Measurements from ENCODE around the gene XRN2. TPM values are rescaled to one million over a fixed set of nuclear protein-coding genes. Genes with fewer than 3 reads are reported as not detected.

Gene XRN2
- polyA plus RNA-seq, 1 donor from 2014 or later: 142 TPM

DNA sequence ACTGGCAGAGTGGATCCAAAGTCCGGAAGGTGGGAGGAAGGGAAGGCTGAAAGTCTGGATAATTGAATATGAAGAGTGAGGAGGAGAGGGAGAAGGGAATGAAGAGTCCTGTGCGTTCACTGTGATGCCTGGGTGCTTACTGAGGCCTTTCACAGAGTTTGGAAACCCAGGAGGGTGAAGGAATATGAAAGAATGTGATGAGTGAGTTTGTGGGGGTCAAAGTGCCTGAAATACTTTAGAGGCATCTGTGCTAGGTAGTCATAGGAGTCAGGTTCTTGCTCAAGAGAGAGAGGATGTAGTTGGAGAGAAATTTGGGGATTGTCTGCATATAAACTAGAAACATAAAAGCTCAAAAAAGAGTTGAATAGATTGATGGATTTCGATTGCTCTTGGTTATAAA lies 73.5 kb downstream of the XRN2 start:
- no peaks in the 10 kb centered on the region for H3K9me2 ChIP-seq (ENCODE audit: insufficient read depth, low read length)
- H3K9me3 ChIP-seq (ENCODE audit: low read length): no peaks in the 10 kb centered on the region
- H2AFZ ChIP-seq (ENCODE audit: low read depth, low read length): no peak overlapping the region
- TF ChIP-seq SMC3 (conservative IDR thresholded peaks at IDR 0.05; ENCODE audit: poor library complexity) (no peak), TAF1 (IDR thresholded peaks at IDR 0.05; ENCODE audit: low read depth) (no peak), REST (IDR thresholded peaks at IDR 0.05; ENCODE audit: borderline replicate concordance) (no peak), MXI1 (conservative IDR thresholded peaks at IDR 0.05; ENCODE audit: poor library complexity, severe bottlenecking) (no peak)
- H3K4me3 ChIP-seq (ENCODE audit: low read length): no peak overlapping the region
- no peaks in the 10 kb centered on the region for H4K20me1 ChIP-seq (ENCODE audit: insufficient read depth)
- no peak overlapping the region for H3K4me2 ChIP-seq (ENCODE audit: low read length)
- no peaks in the 10 kb centered on the region for H3F3A ChIP-seq (ENCODE audit: insufficient read depth, low read length, poor library complexity, severe bottlenecking)
- no peaks in the 10 kb centered on the region for H3K27me3 ChIP-seq (ENCODE audit: insufficient read depth, low read depth, low read length)
- no peaks in the 10 kb centered on the region for H3K36me3 ChIP-seq (ENCODE audit: insufficient read depth, low read length)
- no peak overlapping the region for H3K27ac ChIP-seq (ENCODE audit: low read length)
- H3K79me2 ChIP-seq (replicated peaks; ENCODE audit: insufficient read depth, low read length): peaks cover 18% of the 10 kb centered on the region
- no peak overlapping the region for H3K9ac ChIP-seq (ENCODE audit: low read length)

- peaks cover 18% of the 10 kb centered on the region for H3K79me2 ChIP-seq (replicated peaks; ENCODE audit: insufficient read depth, low read length)
- no peak overlapping the region for H3K4me2 ChIP-seq (ENCODE audit: low read length)
- H3K27me3 ChIP-seq (ENCODE audit: insufficient read depth, low read depth, low read length): no peaks in the 10 kb centered on the region
- H3K9me2 ChIP-seq (ENCODE audit: insufficient read depth, low read length): no peaks in the 10 kb centered on the region
- H3K9me3 ChIP-seq (ENCODE audit: low read length): no peaks in the 10 kb centered on the region
- no peaks in the 10 kb centered on the region for H4K20me1 ChIP-seq (ENCODE audit: insufficient read depth)
- no peak overlapping the region for H3K27ac ChIP-seq (ENCODE audit: low read length)
- H3K36me3 ChIP-seq (ENCODE audit: insufficient read depth, low read length): no peaks in the 10 kb centered on the region
- H3K4me3 ChIP-seq (ENCODE audit: low read length): no peak overlapping the region
- TF ChIP-seq RAD21 (conservative IDR thresholded peaks at IDR 0.05): no peak
- TF ChIP-seq POLR2AphosphoS5 (IDR thresholded peaks at IDR 0.05): no peak
- no peak overlapping the region for H3K9ac ChIP-seq (ENCODE audit: low read length)
- no peak overlapping the region for H2AFZ ChIP-seq (ENCODE audit: low read depth, low read length)
- no peaks in the 10 kb centered on the region for H3F3A ChIP-seq (ENCODE audit: insufficient read depth, low read length, poor library complexity, severe bottlenecking)
These were observed 74.6 kb downstream of the XRN2 start for GRCh38 chr20:21377701-21378100.

GRCh38 chr20:21378259-21378658 lies 75.1 kb downstream of the XRN2 start:
- Histone ChIP-seq H3K9me3 (ENCODE audit: low read length) (no peaks in the 10 kb centered on the region), H2AFZ (ENCODE audit: low read depth, low read length) (no peak overlapping the region), H3K9ac (ENCODE audit: low read length) (no peak overlapping the region), H3K36me3 (ENCODE audit: insufficient read depth, low read length) (no peaks in the 10 kb centered on the region), H3K9me2 (ENCODE audit: insufficient read depth, low read length) (no peaks in the 10 kb centered on the region), H3F3A (ENCODE audit: insufficient read depth, low read length, poor library complexity, severe bottlenecking) (no peaks in the 10 kb centered on the region), H3K79me2 (replicated peaks; ENCODE audit: insufficient read depth, low read length) (peaks cover 18% of the 10 kb centered on the region), H3K4me2 (ENCODE audit: low read length) (no peak overlapping the region), H3K4me3 (ENCODE audit: low read length) (no peak overlapping the region), H4K20me1 (ENCODE audit: insufficient read depth) (no peaks in the 10 kb centered on the region), H3K27ac (ENCODE audit: low read length) (no peak overlapping the region), H3K27me3 (ENCODE audit: insufficient read depth, low read depth, low read length) (no peaks in the 10 kb centered on the region)
- TF ChIP-seq SMC3 (conservative IDR thresholded peaks at IDR 0.05; ENCODE audit: poor library complexity): no peak

GRCh38 chr20:21380711-21381110 lies 77.6 kb downstream of the XRN2 start:
- Histone ChIP-seq H3K36me3 (ENCODE audit: insufficient read depth, low read length) (no peaks in the 10 kb centered on the region), H4K20me1 (ENCODE audit: insufficient read depth) (no peaks in the 10 kb centered on the region), H3K9ac (ENCODE audit: low read length) (no peak overlapping the region), H3K79me2 (replicated peaks; ENCODE audit: insufficient read depth, low read length) (peaks cover 4% of the 10 kb centered on the region), H3K9me3 (ENCODE audit: low read length) (no peaks in the 10 kb centered on the region), H3K4me3 (ENCODE audit: low read length) (no peak overlapping the region), H3K27ac (ENCODE audit: low read length) (no peak overlapping the region), H3K4me2 (ENCODE audit: low read length) (no peak overlapping the region), H3K9me2 (ENCODE audit: insufficient read depth, low read length) (no peaks in the 10 kb centered on the region), H2AFZ (ENCODE audit: low read depth, low read length) (no peak overlapping the region), H3K27me3 (ENCODE audit: insufficient read depth, low read depth, low read length) (no peaks in the 10 kb centered on the region), H3F3A (ENCODE audit: insufficient read depth, low read length, poor library complexity, severe bottlenecking) (no peaks in the 10 kb centered on the region)
- no peak for TF ChIP-seq EP300 (conservative IDR thresholded peaks at IDR 0.05; ENCODE audit: poor library complexity, severe bottlenecking)
- no peak for TF ChIP-seq MXI1 (conservative IDR thresholded peaks at IDR 0.05; ENCODE audit: poor library complexity, severe bottlenecking)
- TF ChIP-seq RAD21 (conservative IDR thresholded peaks at IDR 0.05): no peak
- TF ChIP-seq EZH2 (IDR thresholded peaks at IDR 0.05; ENCODE audit: borderline replicate concordance, insufficient read depth, low read length, poor library complexity, severe bottlenecking): no peak
- TF ChIP-seq TAF1 (IDR thresholded peaks at IDR 0.05; ENCODE audit: low read depth): no peak
- no peak for TF ChIP-seq REST (IDR thresholded peaks at IDR 0.05; ENCODE audit: borderline replicate concordance)
- no peak for TF ChIP-seq CTCF (IDR thresholded peaks at IDR 0.05; ENCODE audit: poor library complexity, severe bottlenecking)
- TF ChIP-seq POLR2AphosphoS5 (IDR thresholded peaks at IDR 0.05): no peak
- TF ChIP-seq SMC3 (conservative IDR thresholded peaks at IDR 0.05; ENCODE audit: poor library complexity): no peak

All from neural cell (in vitro differentiated cells).